Loucy (cell line): ENCODE results near the gene CCDC142.

Experiments used
- H2AFZ ChIP-seq: fragments of 200-600 bp; sonication (generic); 2 replicates; pipeline ENCODE4 v1.6.0; 2016; ENCODE audit warnings: antibody characterized with exemption, mild to moderate bottlenecking, low read length, moderate library complexity
- H3F3A ChIP-seq: fragments of 200-600 bp; 2 replicates; pipeline ENCODE4 v1.6.0; 2016; ENCODE audit warnings: antibody characterized with exemption, low read depth, mild to moderate bottlenecking
- H3K27me3 ChIP-seq: fragments of 200-600 bp; sonication (generic); 2 replicates; pipeline ENCODE4 v1.6.1; 2014; ENCODE audit warnings: low read length, mild to moderate bottlenecking; ENCODE audit not compliant: insufficient read depth, poor library complexity, severe bottlenecking
- H3K36me3 ChIP-seq: fragments of 200-600 bp; sonication (generic); 2 replicates; pipeline ENCODE4 v1.6.1; 2016; ENCODE audit warnings: low read length; ENCODE audit not compliant: insufficient read depth
- H3K4me1 ChIP-seq: fragments of 200-600 bp; sonication (generic); 2 replicates; pipeline ENCODE4 v1.5.1; 2014; ENCODE audit warnings: low read length, mild to moderate bottlenecking; ENCODE audit not compliant: insufficient read depth, poor library complexity, severe bottlenecking
- H3K4me2 ChIP-seq: fragments of 200-600 bp; sonication (generic); 2 replicates; pipeline ENCODE4 v1.6.0; 2014; ENCODE audit warnings: antibody characterized with exemption, low read length, low read depth, mild to moderate bottlenecking; ENCODE audit not compliant: poor library complexity, severe bottlenecking
- H3K4me3 ChIP-seq: fragments of 200-600 bp; sonication (generic); 2 replicates; pipeline ENCODE4 v1.5.1; 2014; ENCODE audit warnings: low read length, mild to moderate bottlenecking, mixed read lengths; ENCODE audit not compliant: poor library complexity, severe bottlenecking
- H3K79me2 ChIP-seq: fragments of 200-600 bp; sonication (generic); 2 replicates; pipeline ENCODE4 v1.6.1; 2014; ENCODE audit warnings: low read length; ENCODE audit not compliant: insufficient read depth
- H3K9ac ChIP-seq: fragments of 200-600 bp; sonication (generic); 2 replicates; pipeline ENCODE4 v1.6.0; 2014; ENCODE audit warnings: mild to moderate bottlenecking, low read depth, low read length, moderate library complexity; ENCODE audit not compliant: poor library complexity, severe bottlenecking
- H3K9me2 ChIP-seq: fragments of 200-600 bp; sonication (generic); replicated peaks from 2 replicates; pipeline ENCODE4 v1.6.1; 2016; ENCODE audit warnings: low read depth, low read length, mixed read lengths
- H3K9me3 ChIP-seq: fragments of 200-600 bp; sonication (generic); 2 replicates; pipeline ENCODE4 v1.6.1; 2014; ENCODE audit warnings: mild to moderate bottlenecking, antibody characterized with exemption, low read length, low read depth; ENCODE audit not compliant: insufficient read depth
- H4K20me1 ChIP-seq: fragments of 200-600 bp; sonication (generic); 2 replicates; pipeline ENCODE4 v1.6.0; 2014; ENCODE audit warnings: antibody characterized with exemption, low read length, mild to moderate bottlenecking; ENCODE audit not compliant: insufficient read depth, poor library complexity, severe bottlenecking
- CTCF ChIP-seq: fragments of 200-600 bp; sonication (generic); conservative IDR thresholded peaks from 2 replicates; pipeline ENCODE4 v1.5.1; 2014; ENCODE audit warnings: mild to moderate bottlenecking, antibody characterized with exemption, low read length
- EZH2phosphoT487 ChIP-seq: fragments of 200-600 bp; IDR thresholded peaks from 2 replicates; pipeline ENCODE4 v1.6.1; 2018; ENCODE audit warnings: antibody characterized with exemption, mild to moderate bottlenecking, moderate library complexity, borderline replicate concordance

Gene CCDC142

GRCh38 chr2:74528600-74529356 lies 46.0 kb upstream of the CCDC142 start:
- Histone ChIP-seq H3K4me1 (peaks cover 35% of the 10 kb centered on the region), H3K4me3 (peak overlapping the region; percentile 100), H3K4me2 (peak overlapping the region; percentile 100), H3F3A (0 out of 2 replicates have a peak, but pooled peaks cover 3% of the 10 kb centered on the region), H2AFZ (peak overlapping the region; percentile 80), H3K9me2 (no peaks in the 10 kb centered on the region), H3K9me3 (no peaks in the 10 kb centered on the region), H3K79me2 (peaks cover 53% of the 10 kb centered on the region), H3K9ac (peak overlapping the region; percentile 93), H3K36me3 (peaks cover 20% of the 10 kb centered on the region; the same call in 1 of the 2 replicates), H3K27me3 (peaks cover 4% of the 10 kb centered on the region), H4K20me1 (peaks cover 22% of the 10 kb centered on the region)
- TF ChIP-seq CTCF (peak; percentile 23), EZH2phosphoT487 (no peak)

DNA sequence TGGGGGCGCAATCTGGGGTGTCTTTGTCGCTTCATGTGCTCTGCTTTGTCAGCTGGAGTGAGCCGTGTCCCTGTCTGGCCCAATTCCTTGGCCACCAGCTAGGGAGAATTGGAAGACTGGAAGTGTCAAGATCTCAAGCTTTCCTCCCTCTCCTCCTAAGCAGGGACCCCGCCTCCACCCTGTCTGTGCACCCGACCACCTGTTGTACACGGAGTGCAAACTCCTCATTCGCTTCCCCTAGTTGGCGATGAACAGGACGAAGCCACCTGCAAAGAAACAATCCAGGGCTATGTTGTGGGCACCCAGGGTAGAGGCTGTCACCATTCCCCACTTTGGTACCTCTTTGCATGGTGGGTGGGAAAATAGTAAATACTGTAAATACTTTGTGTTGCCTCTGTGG lies 44.9 kb upstream of the CCDC142 start:
- Histone ChIP-seq H3K4me2 (peak overlapping the region; percentile 100), H3K4me1 (peaks cover 35% of the 10 kb centered on the region), H2AFZ (no peak overlapping the region), H3K9me3 (no peaks in the 10 kb centered on the region), H3K9me2 (no peaks in the 10 kb centered on the region), H3K27me3 (peaks cover 4% of the 10 kb centered on the region), H4K20me1 (peaks cover 22% of the 10 kb centered on the region), H3F3A (0 out of 2 replicates have a peak, but pooled peaks cover 3% of the 10 kb centered on the region), H3K36me3 (peaks cover 19% of the 10 kb centered on the region; the same call in 1 of the 2 replicates), H3K79me2 (peaks cover 53% of the 10 kb centered on the region), H3K4me3 (peak overlapping the region; percentile 100), H3K9ac (peak overlapping the region; percentile 93)
- TF ChIP-seq CTCF (no peak), EZH2phosphoT487 (no peak)

DNA sequence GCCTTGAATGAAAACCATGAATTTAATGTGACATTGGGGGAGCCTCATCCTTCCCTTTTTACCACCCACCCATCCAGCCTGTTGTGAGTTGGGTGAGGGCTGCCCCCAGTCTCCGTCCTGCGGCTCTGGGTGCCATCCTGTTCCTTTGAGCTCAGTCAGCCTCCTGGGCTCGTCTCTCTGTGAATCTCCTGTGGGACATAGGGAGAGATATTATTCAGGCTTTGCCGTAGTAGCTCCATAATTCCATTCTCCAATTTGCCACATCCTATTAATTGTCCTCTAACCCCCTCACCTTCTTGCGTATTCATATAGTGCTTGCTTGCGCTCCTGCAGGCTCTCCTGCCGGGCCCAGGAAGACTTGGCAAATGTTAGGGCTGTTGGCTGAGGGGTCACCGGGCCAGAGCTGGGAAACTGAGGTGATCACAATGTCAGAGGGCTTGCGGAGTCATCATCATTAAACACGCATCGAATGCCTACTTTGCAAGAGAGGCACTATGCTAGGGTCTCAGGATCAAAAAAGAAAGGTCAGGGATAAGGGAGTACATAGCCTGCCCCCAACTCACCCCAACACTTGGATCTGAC lies 43.9 kb upstream of the CCDC142 start:
- no peak for TF ChIP-seq CTCF
- TF ChIP-seq EZH2phosphoT487, result no peak
- Histone ChIP-seq H3K79me2 (peaks cover 50% of the 10 kb centered on the region), H3F3A (0 out of 2 replicates have a peak, but pooled peaks cover 3% of the 10 kb centered on the region), H3K9ac (no peak overlapping the region), H3K9me2 (no peaks in the 10 kb centered on the region), H3K4me2 (peak overlapping the region; percentile 100), H2AFZ (no peak overlapping the region), H3K4me3 (no peak overlapping the region), H3K36me3 (peaks cover 17% of the 10 kb centered on the region; the same call in 1 of the 2 replicates), H3K4me1 (peaks cover 31% of the 10 kb centered on the region), H3K27me3 (peaks cover 4% of the 10 kb centered on the region), H3K9me3 (no peaks in the 10 kb centered on the region), H4K20me1 (peaks cover 18% of the 10 kb centered on the region)
